ENCODE results near the gene VAV3. TPM values are rescaled to one million over a fixed set of nuclear protein-coding genes. Genes with fewer than 3 reads are reported as not detected.

VAV3 gene
- total and polyA plus RNA-seq, 2 of the 13 experiments (the other 11 are each of a cell fraction or from before 2014, with no cell fraction given): 15.9 to 29.8 TPM

GRCh38 chr1:107877092-107877491 lies 87.9 kb downstream of the VAV3 start:
- POLR2A ChIA-PET: no interaction called here
- no peak overlapping the region for H3K9ac ChIP-seq (ENCODE audit: insufficient read depth, low read depth, low read length)
- H3K79me2 ChIP-seq (ENCODE audit: insufficient read depth, low read length): no peaks in the 10 kb centered on the region
- no peaks in the 10 kb centered on the region for H3K36me3 ChIP-seq (replicated peaks in 1 of 2; ENCODE audit: control insufficient read depth in 1 of 2, insufficient read depth in 2 of 2, low read length in 2 of 2)
- FAIRE-seq (no peak), ATAC-seq (no peak), DNase-seq (ENCODE audit: low spot score) (no peak)
- intact Hi-C loops (cut with micrococcal nuclease; ENCODE audit: unreplicated experiment): no loop called here
- TF ChIP-seq BRF2 (CRISPR knock-in tag; IDR thresholded peaks at IDR 0.05): no peak
- TF ChIP-seq IRX3 (CRISPR knock-in tag; IDR thresholded peaks at IDR 0.05; ENCODE audit: borderline replicate concordance, low read depth): no peak
- no peak for TF ChIP-seq CREB3 (CRISPR knock-in tag; IDR thresholded peaks at IDR 0.05)
- TF ChIP-seq, protein P1, sequence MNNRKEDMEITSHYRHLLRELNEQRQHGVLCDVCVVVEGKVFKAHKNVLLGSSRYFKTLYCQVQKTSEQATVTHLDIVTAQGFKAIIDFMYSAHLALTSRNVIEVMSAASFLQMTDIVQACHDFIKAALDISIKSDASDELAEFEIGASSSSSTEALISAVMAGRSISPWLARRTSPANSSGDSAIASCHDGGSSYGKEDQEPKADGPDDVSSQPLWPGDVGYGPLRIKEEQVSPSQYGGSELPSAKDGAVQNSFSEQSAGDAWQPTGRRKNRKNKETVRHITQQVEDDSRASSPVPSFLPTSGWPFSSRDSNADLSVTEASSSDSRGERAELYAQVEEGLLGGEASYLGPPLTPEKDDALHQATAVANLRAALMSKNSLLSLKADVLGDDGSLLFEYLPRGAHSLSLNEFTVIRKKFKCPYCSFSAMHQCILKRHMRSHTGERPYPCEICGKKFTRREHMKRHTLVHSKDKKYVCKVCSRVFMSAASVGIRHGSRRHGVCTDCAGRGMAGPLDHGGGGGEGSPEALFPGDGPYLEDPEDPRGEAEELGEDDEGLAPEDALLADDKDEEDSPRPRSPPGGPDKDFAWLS (CRISPR knock-in tag; IDR thresholded peaks at IDR 0.05; ENCODE audit: borderline replicate concordance): no peak
- no TSS peak for BruUV-seq (replicated peaks)
- no peaks in the 10 kb centered on the region for H3K27me3 ChIP-seq (ENCODE audit: control insufficient read depth in 1 of 2, insufficient read depth in 2 of 2, low read length in 2 of 2)
- no peak overlapping the region for H3K27ac ChIP-seq (ENCODE audit: extremely low read length, insufficient read depth, low read length)
- no peak overlapping the region for H3K4me2 ChIP-seq (ENCODE audit: low read depth, low read length)
- CTCF ChIA-PET (ENCODE audit: low intra/inter-chr PET ratio, low total read pairs): no interaction called here
- H3K9me3 ChIP-seq (ENCODE audit: low read length): no peaks in the 10 kb centered on the region
- H4K20me1 ChIP-seq (ENCODE audit: insufficient read depth, low read length): no peaks in the 10 kb centered on the region
- WGBS (ENCODE audit: low lambda C conversion rate): 0% methylated on average over 2 of the region's 2 CpGs
- in situ Hi-C loops (cut with HindIII; ENCODE audit: extremely low pct_ligation_motif_present, low pct_unique_long_range_greater_than_20kb): no loop called here
- no peak overlapping the region for H3K4me3 ChIP-seq (replicated peaks in 1 of 3; ENCODE audit: insufficient read depth in 1 of 3, low read depth in 2 of 3, low read length in 3 of 3)
- H3K4me1 ChIP-seq (ENCODE audit: insufficient read depth, low read length): no peaks in the 10 kb centered on the region
- H2AFZ ChIP-seq (ENCODE audit: low read length): no peak overlapping the region

DNA sequence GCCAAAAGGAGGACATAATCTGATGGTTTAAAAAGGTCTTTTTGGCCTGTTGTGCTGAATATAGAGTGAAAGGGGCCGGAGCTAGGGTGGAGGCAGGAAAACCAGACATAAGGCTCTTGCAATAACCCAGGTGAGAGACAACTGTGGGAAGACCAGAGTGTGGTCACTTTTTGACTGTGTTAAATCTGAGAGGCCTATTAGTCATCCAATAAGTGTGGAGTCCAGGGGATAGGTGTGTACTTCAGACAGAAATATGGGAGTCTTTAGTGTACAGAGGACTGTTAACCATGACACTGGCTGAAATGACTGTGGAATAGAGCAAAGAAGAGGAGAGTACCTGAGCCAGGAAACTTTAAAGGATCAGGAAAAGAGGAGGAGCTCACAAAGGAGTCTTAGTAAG lies 89.3 kb downstream of the VAV3 start:
- FAIRE-seq: no peak
- POLR2A ChIA-PET: no interaction called here
- TF ChIP-seq JUND (CRISPR knock-in tag; IDR thresholded peaks at IDR 0.05) (no peak), HHEX (CRISPR knock-in tag; IDR thresholded peaks at IDR 0.05) (no peak), TOPORS (CRISPR knock-in tag; IDR thresholded peaks at IDR 0.05) (no peak), ZNF460 (CRISPR knock-in tag; IDR thresholded peaks at IDR 0.05; ENCODE audit: borderline replicate concordance) (no peak), NR2C2 (CRISPR knock-in tag; IDR thresholded peaks at IDR 0.05; ENCODE audit: borderline replicate concordance) (no peak)
- TF ChIP-seq, protein P2, sequence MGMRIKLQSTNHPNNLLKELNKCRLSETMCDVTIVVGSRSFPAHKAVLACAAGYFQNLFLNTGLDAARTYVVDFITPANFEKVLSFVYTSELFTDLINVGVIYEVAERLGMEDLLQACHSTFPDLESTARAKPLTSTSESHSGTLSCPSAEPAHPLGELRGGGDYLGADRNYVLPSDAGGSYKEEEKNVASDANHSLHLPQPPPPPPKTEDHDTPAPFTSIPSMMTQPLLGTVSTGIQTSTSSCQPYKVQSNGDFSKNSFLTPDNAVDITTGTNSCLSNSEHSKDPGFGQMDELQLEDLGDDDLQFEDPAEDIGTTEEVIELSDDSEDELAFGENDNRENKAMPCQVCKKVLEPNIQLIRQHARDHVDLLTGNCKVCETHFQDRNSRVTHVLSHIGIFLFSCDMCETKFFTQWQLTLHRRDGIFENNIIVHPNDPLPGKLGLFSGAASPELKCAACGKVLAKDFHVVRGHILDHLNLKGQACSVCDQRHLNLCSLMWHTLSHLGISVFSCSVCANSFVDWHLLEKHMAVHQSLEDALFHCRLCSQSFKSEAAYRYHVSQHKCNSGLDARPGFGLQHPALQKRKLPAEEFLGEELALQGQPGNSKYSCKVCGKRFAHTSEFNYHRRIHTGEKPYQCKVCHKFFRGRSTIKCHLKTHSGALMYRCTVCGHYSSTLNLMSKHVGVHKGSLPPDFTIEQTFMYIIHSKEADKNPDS (CRISPR knock-in tag; IDR thresholded peaks at IDR 0.05): no peak

More for the DNA sequence above, 89.3 kb downstream of the VAV3 start:
- CTCF ChIA-PET (ENCODE audit: low intra/inter-chr PET ratio, low total read pairs): no interaction called here
- Histone ChIP-seq H3K27ac (ENCODE audit: extremely low read length, insufficient read depth, low read length) (no peak overlapping the region), H4K20me1 (ENCODE audit: insufficient read depth, low read length) (no peaks in the 10 kb centered on the region), H3K4me1 (ENCODE audit: insufficient read depth, low read length) (no peaks in the 10 kb centered on the region), H3K4me3 (replicated peaks in 1 of 3; ENCODE audit: insufficient read depth in 1 of 3, low read depth in 2 of 3, low read length in 3 of 3) (no peak overlapping the region), H3K4me2 (ENCODE audit: low read depth, low read length) (no peak overlapping the region), H3K9me3 (ENCODE audit: low read length) (no peaks in the 10 kb centered on the region), H3K27me3 (ENCODE audit: control insufficient read depth in 1 of 2, insufficient read depth in 2 of 2, low read length in 2 of 2) (no peaks in the 10 kb centered on the region), H3K36me3 (replicated peaks in 1 of 2; ENCODE audit: control insufficient read depth in 1 of 2, insufficient read depth in 2 of 2, low read length in 2 of 2) (no peaks in the 10 kb centered on the region), H2AFZ (ENCODE audit: low read length) (no peak overlapping the region), H3K9ac (ENCODE audit: insufficient read depth, low read depth, low read length) (no peak overlapping the region), H3K79me2 (ENCODE audit: insufficient read depth, low read length) (no peaks in the 10 kb centered on the region)
- intact Hi-C loops (cut with micrococcal nuclease; ENCODE audit: unreplicated experiment) (no loop called here), in situ Hi-C loops (cut with HindIII; ENCODE audit: extremely low pct_ligation_motif_present, low pct_unique_long_range_greater_than_20kb) (no loop called here)
- ATAC-seq (no peak), DNase-seq (ENCODE audit: low spot score) (no peak)
- no TSS peak for BruUV-seq (replicated peaks)
- 5% methylated on average over 1 of the region's 1 CpG for WGBS (ENCODE audit: low lambda C conversion rate)
